K562 treated with DMSO at 1 percent for 24 hours (cell line): ENCODE data around the gene PVRIG. TPM values are rescaled to one million over a fixed set of nuclear protein-coding genes. Genes with fewer than 3 reads are reported as not detected.

Source experiments
- total RNA-seq: library from RNA; unstranded; fragments of 300-600 nt; gene quantifications from 2 replicates; pipeline ENCODE4 v1.2.3, GENCODE V29; 2022; ENCODE audit warnings: low read depth; ENCODE audit not compliant: insufficient read depth

Gene PVRIG
- not detected in 2 replicates for total RNA-seq

DNA sequence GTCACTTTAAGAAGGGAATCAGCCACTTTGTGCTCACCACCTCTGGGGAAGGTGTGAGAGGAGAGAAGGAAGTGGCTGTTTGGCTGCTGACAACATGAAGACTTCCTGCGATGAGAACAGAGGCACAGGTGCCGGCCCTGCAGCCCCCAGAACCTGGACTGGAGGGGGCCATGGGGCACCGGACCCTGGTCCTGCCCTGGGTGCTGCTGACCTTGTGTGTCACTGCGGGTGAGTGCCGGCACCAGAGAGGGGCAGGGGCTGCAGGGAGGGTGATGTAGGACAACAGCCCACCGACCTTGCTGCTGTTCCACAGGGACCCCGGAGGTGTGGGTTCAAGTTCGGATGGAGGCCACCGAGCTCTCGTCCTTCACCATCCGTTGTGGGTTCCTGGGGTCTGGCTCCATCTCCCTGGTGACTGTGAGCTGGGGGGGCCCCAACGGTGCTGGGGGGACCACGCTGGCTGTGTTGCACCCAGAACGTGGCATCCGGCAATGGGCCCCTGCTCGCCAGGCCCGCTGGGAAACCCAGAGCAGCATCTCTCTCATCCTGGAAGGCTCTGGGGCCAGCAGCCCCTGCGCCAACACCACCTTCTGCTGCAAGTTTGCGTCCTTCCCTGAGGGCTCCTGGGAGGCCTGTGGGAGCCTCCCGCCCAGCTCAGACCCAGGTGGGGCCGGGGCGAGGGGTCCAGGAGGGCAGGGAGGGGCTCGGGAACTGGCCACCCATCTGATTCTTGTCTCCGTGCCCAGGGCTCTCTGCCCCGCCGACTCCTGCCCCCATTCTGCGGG, at the start of gene PVRIG:
TSS of gene PVRIG (plus strand) at position 149 of the 785 bp plus-strand sequence. CDS start at position 171, 22 bp downstream.

GRCh38 chr7:100177045-100178001, 42.4 kb upstream of the PVRIG start, which contains the start of the genes GPC2 and STAG3:
GPC2 (minus strand) TSS chr7:100177381; CDS start chr7:100177199, 182 bp downstream.
STAG3 (plus strand) TSS chr7:100177918; CDS start chr7:100180557, 2,639 bp downstream.

Other genes with a start within 250 kb of the PVRIG start
- gene AZGP1, start 243.9 kb upstream of the PVRIG start, total RNA-seq = not detected in 2 replicates
- 15.3 and 16.6 TPM in 2 replicates for gene ZKSCAN1, start 204.4 kb upstream of the PVRIG start, total RNA-seq
- gene ZSCAN21, start 170.2 kb upstream of the PVRIG start, total RNA-seq = 13.1 and 17.1 TPM in 2 replicates
- 25.3 and 28.5 TPM in 2 replicates for gene ZNF3, start 138.2 kb upstream of the PVRIG start, total RNA-seq
- 181 and 186 TPM in 2 replicates for gene COPS6, start 131.0 kb upstream of the PVRIG start, total RNA-seq
- gene MCM7, start 118.6 kb upstream of the PVRIG start, total RNA-seq = 443 and 494 TPM in 2 replicates
- 20.7 and 22.2 TPM in 2 replicates for gene AP4M1, start 118.3 kb upstream of the PVRIG start, total RNA-seq
- 108 and 127 TPM in 2 replicates for gene TAF6, start 100.6 kb upstream of the PVRIG start, total RNA-seq
- gene CNPY4, start 100.3 kb upstream of the PVRIG start, total RNA-seq = 8.4 and 10.7 TPM in 2 replicates
- 5.3 and 5.6 TPM in 2 replicates for gene MBLAC1, start 93.0 kb upstream of the PVRIG start, total RNA-seq
- gene LAMTOR4, start 71.0 kb upstream of the PVRIG start, total RNA-seq = 355 and 415 TPM in 2 replicates
- gene TRAPPC14, start 61.2 kb upstream of the PVRIG start, total RNA-seq = 47.1 and 49.6 TPM in 2 replicates
- gene GAL3ST4, start 51.3 kb upstream of the PVRIG start, total RNA-seq = 3.5 and 4.9 TPM in 2 replicates
- gene GPC2, start 42.6 kb upstream of the PVRIG start, total RNA-seq = 3.2 and 4.3 TPM in 2 replicates
- 6.8 and 7.3 TPM in 2 replicates for gene STAG3, start 42.0 kb upstream of the PVRIG start, total RNA-seq
- gene SPDYE3, start 87.8 kb downstream of the PVRIG start, total RNA-seq = 4.1 and 4.3 TPM in 2 replicates
- 29.5 and 32.4 TPM in 2 replicates for gene PILRB, start 138.2 kb downstream of the PVRIG start, total RNA-seq
- gene PILRA, start 153.5 kb downstream of the PVRIG start, total RNA-seq = 2.1 TPM in 2 replicates
- 3.3 and 6.7 TPM in 2 replicates for gene ZCWPW1, start 208.8 kb downstream of the PVRIG start, total RNA-seq
- gene MEPCE, start 209.9 kb downstream of the PVRIG start, total RNA-seq = 97.3 and 99.1 TPM in 2 replicates
- 113 and 152 TPM in 2 replicates for gene PPP1R35, start 216.5 kb downstream of the PVRIG start, total RNA-seq
- gene SPACDR, start 244.3 kb downstream of the PVRIG start, total RNA-seq = 0.52 and 1.1 TPM in 2 replicates